ENCODE measurements around the gene RBBP7. TPM values are rescaled to one million over a fixed set of nuclear protein-coding genes. Genes with fewer than 3 reads are reported as not detected.
A peak's percentile ranks its signal among the peaks of the same experiment; 100 is the strongest.

RBBP7 gene
- total RNA-seq, 1 donor from 2014 or later, result 325 TPM

DNA sequence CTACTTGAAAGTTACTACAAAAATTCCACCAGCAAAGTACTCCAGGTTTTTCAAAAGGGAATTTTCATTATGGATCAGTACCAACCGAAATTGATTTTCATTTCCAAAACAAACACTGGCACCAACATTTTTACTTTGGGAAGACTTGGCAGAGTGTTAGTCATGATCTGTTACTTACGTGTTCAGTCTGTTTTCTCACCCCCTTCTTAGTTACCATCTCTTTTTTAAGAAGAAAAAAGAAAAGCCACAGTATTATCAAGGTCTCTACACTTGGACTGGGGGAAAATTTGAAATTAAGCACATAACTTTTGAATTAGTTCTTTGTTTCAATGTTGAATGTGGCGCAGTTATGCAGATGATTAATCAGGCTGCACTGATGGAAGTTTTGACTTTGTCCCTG, 27.5 kb downstream of the RBBP7 start:
- Mint-ChIP-seq H3K4me3 (no peak overlapping the region), H3K27me3 (ENCODE audit: low read depth) (no peaks in the 10 kb centered on the region), H3K4me1 (peaks cover 16% of the 10 kb centered on the region), H3K9me3 (no peaks in the 10 kb centered on the region), H3K36me3 (ENCODE audit: low read depth) (peaks cover 31% of the 10 kb centered on the region), H3K27ac (ENCODE audit: unreplicated experiment) (no peak overlapping the region)
- DNase-seq (ENCODE audit: low read depth, low spot score), result no peak
- TF ChIP-seq, protein P1, sequence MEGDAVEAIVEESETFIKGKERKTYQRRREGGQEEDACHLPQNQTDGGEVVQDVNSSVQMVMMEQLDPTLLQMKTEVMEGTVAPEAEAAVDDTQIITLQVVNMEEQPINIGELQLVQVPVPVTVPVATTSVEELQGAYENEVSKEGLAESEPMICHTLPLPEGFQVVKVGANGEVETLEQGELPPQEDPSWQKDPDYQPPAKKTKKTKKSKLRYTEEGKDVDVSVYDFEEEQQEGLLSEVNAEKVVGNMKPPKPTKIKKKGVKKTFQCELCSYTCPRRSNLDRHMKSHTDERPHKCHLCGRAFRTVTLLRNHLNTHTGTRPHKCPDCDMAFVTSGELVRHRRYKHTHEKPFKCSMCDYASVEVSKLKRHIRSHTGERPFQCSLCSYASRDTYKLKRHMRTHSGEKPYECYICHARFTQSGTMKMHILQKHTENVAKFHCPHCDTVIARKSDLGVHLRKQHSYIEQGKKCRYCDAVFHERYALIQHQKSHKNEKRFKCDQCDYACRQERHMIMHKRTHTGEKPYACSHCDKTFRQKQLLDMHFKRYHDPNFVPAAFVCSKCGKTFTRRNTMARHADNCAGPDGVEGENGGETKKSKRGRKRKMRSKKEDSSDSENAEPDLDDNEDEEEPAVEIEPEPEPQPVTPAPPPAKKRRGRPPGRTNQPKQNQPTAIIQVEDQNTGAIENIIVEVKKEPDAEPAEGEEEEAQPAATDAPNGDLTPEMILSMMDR (conservative IDR thresholded peaks at IDR 0.05), result no peak

DNA sequence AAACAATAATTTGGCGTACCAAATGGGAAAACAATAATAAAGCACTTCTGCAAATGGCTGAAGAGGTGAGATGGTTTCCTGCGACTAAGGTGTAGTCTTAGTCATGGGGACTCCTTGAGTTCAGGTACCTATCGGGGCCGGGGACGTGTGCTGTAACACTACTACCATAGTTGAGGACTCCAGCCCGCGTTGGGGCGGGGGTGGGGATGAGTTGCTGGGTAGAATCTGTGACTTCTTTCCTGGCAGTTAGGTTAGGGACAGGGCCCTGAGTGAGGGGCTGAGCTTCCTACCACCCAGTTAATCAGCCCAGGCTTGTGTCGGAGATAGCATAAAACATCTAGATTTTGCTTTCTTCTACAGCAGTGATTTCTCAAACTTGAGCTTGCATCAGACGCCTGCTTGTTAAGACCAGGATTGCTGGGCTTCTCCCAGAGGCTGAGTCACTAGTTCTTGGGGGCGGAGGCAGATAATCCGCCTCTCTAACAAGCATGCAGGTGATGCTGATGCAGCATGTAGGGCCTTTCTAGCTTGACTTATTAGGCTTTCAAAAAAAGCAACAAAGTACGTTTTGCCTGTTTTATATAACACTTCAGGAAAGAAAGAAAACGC, 30.2 kb downstream of the RBBP7 start:
- peaks cover 32% of the 10 kb centered on the region for H3K36me3 Mint-ChIP-seq (ENCODE audit: low read depth)
- DNase-seq (ENCODE audit: low read depth, low spot score), result no peak
- no peaks in the 10 kb centered on the region for H3K9me3 Mint-ChIP-seq
- H3K27ac Mint-ChIP-seq (ENCODE audit: unreplicated experiment), result peak overlapping the region; percentile 37
- TF ChIP-seq, protein P1 (conservative IDR thresholded peaks at IDR 0.05), result no peak
- no peak overlapping the region for H3K4me3 Mint-ChIP-seq
- H3K27me3 Mint-ChIP-seq (ENCODE audit: low read depth), result no peaks in the 10 kb centered on the region
- peaks cover 20% of the 10 kb centered on the region for H3K4me1 Mint-ChIP-seq

- Mint-ChIP-seq H3K9me3 (no peaks in the 10 kb centered on the region), H3K27me3 (ENCODE audit: low read depth) (no peaks in the 10 kb centered on the region), H3K27ac (ENCODE audit: unreplicated experiment) (peak overlapping the region; percentile 75), H3K4me1 (peaks cover 21% of the 10 kb centered on the region), H3K36me3 (ENCODE audit: low read depth) (peaks cover 30% of the 10 kb centered on the region), H3K4me3 (peak overlapping the region; percentile 20)
- DNase-seq (ENCODE audit: low read depth, low spot score), result no peak
- TF ChIP-seq, protein P1 (conservative IDR thresholded peaks at IDR 0.05), result no peak
Measured at GRCh38 chrX:16839219-16839851, 30.8 kb downstream of the RBBP7 start.

- no peaks in the 10 kb centered on the region for H3K9me3 Mint-ChIP-seq
- DNase-seq (ENCODE audit: low read depth, low spot score), result no peak
- H3K27ac Mint-ChIP-seq (ENCODE audit: unreplicated experiment), result no peak overlapping the region
- H3K4me3 Mint-ChIP-seq, result no peak overlapping the region
- peaks cover 19% of the 10 kb centered on the region for H3K4me1 Mint-ChIP-seq
- no peaks in the 10 kb centered on the region for H3K27me3 Mint-ChIP-seq (ENCODE audit: low read depth)
- H3K36me3 Mint-ChIP-seq (ENCODE audit: low read depth), result peaks cover 28% of the 10 kb centered on the region
- TF ChIP-seq, protein P1 (conservative IDR thresholded peaks at IDR 0.05), result no peak
Measured at GRCh38 chrX:16838202-16839066, 31.7 kb downstream of the RBBP7 start.

DNA sequence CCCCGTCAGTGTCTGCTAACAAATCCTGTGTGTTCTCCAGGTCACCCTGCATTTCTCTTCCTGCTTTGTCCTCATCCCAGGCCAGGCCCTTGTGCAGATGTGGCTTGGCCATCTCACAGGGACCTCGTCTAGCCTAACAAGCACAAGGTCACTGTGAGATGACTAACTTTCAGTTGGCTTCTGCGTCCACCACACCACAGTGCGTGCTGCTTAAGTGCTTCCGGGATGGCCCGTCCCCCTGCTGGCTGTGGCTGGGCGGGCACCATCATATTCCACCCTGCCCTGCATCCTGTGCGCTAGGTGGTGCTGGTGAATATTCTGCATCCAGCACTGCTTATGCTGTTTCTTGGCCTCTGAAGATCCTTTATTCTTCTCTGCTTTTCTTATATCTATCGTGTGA, 33.8 kb downstream of the RBBP7 start:
- TF ChIP-seq, protein P1 (conservative IDR thresholded peaks at IDR 0.05), result peak; percentile 65
- Mint-ChIP-seq H3K4me3 (peak overlapping the region; percentile 21), H3K9me3 (no peaks in the 10 kb centered on the region), H3K36me3 (ENCODE audit: low read depth) (peaks cover 19% of the 10 kb centered on the region), H3K27me3 (ENCODE audit: low read depth) (no peaks in the 10 kb centered on the region), H3K27ac (ENCODE audit: unreplicated experiment) (no peak overlapping the region), H3K4me1 (peaks cover 12% of the 10 kb centered on the region)
- peak; percentile 46 for DNase-seq (ENCODE audit: low read depth, low spot score)

Measured in neural crest cell (in vitro differentiated cells).